ENCODE results near the gene KCNIP2. TPM values are rescaled to one million over a fixed set of nuclear protein-coding genes. Genes with fewer than 3 reads are reported as not detected.

Gene KCNIP2
- polyA plus RNA-seq, 1 of the 3 experiments (the other 2 are of a cell fraction): 1.0 TPM

- DNase-seq: peak; percentile 28
- H3K4me2 ChIP-seq: peak overlapping the region; percentile 91
- H3K4me3 ChIP-seq (ENCODE audit: low read depth in 2 of 2, low read length in 1 of 2): peak overlapping the region; percentile 77 to 96
- H3K9ac ChIP-seq: peak overlapping the region; percentile 74
- no peak overlapping the region for H2AFZ ChIP-seq (ENCODE audit: low read depth)
- peaks cover 12% of the 10 kb centered on the region for H3K79me2 ChIP-seq (ENCODE audit: insufficient read depth)
- no peaks in the 10 kb centered on the region for H3K27me3 ChIP-seq (ENCODE audit: insufficient read depth)
- no peaks in the 10 kb centered on the region for H3K9me2 ChIP-seq
- no peaks in the 10 kb centered on the region for H3K9me3 ChIP-seq
- H3K27ac ChIP-seq (ENCODE audit: low read depth in 2 of 2, low read length in 1 of 2): no peak overlapping the region
- ChIA-PET POLR2A (interaction anchor here (1.7 kb wide), 1 partner anchor 180 kb away, joined by 10 read pairs; no protein-coding TSS in a partner anchor), CTCF (interaction anchor here (0.6 to 11.7 kb wide), 17 partner anchors 10 to 801 kb away, joined by 3 to 297 read pairs (median 8); partner anchors contain the start of genes DPCD and POLL)
- TF ChIP-seq RFX5 (IDR thresholded peaks at IDR 0.05; ENCODE audit: low read length) (no peak), GATA2 (CRISPR knock-in tag; IDR thresholded peaks at IDR 0.05) (no peak), ELF1 (IDR thresholded peaks at IDR 0.05) (no peak), USF2 (IDR thresholded peaks at IDR 0.05; ENCODE audit: borderline replicate concordance, low read depth, low read length) (no peak), FOSL2 (IDR thresholded peaks at IDR 0.05; ENCODE audit: borderline replicate concordance, low read depth) (no peak), NFIC (IDR thresholded peaks at IDR 0.05; ENCODE audit: borderline replicate concordance) (no peak), FOXM1 (IDR thresholded peaks at IDR 0.05; ENCODE audit: low read depth) (no peak), JUND (IDR thresholded peaks at IDR 0.05) (no peak)
- H3F3A ChIP-seq (replicated peaks; ENCODE audit: insufficient read depth): peaks cover 41% of the 10 kb centered on the region
- peaks cover 8 to 23% of the 10 kb centered on the region in 2 experiments; a peak in 3 of 4 replicates for H3K4me1 ChIP-seq (ENCODE audit: control insufficient read depth in 1 of 2, insufficient read depth in 2 of 2, low read depth in 1 of 2, low read length in 1 of 2)
- WGBS (ENCODE audit: low lambda C conversion rate): 63% methylated on average over 11 of the region's 17 CpGs
- peaks cover 29% of the 10 kb centered on the region; the same call in 1 of the 2 replicates for H4K20me1 ChIP-seq (ENCODE audit: insufficient read depth)
- H3K36me3 ChIP-seq (replicated peaks in 1 of 2; ENCODE audit: control insufficient read depth in 1 of 2, insufficient read depth in 2 of 2, low read length in 1 of 2): peaks cover 31 to 33% of the 10 kb centered on the region in 2 experiments
These were observed 61.4 kb downstream of the KCNIP2 start for GRCh38 chr10:101781984-101782810.

- Histone ChIP-seq H3K4me1 (ENCODE audit: control insufficient read depth in 1 of 2, insufficient read depth in 2 of 2, low read depth in 1 of 2, low read length in 1 of 2) (peaks cover 8 to 23% of the 10 kb centered on the region in 2 experiments; a peak in 3 of 4 replicates), H3K9me2 (no peaks in the 10 kb centered on the region), H3K79me2 (ENCODE audit: insufficient read depth) (peaks cover 8% of the 10 kb centered on the region), H3K9me3 (no peaks in the 10 kb centered on the region), H2AFZ (ENCODE audit: low read depth) (no peak overlapping the region), H3K27ac (ENCODE audit: low read depth in 2 of 2, low read length in 1 of 2) (no peak overlapping the region), H3K27me3 (ENCODE audit: insufficient read depth) (no peaks in the 10 kb centered on the region), H3K4me2 (peak overlapping the region; percentile 91), H3K4me3 (ENCODE audit: low read depth in 2 of 2, low read length in 1 of 2) (no peak overlapping the region; a peak in 1 of 4 replicates), H3K36me3 (replicated peaks in 1 of 2; ENCODE audit: control insufficient read depth in 1 of 2, insufficient read depth in 2 of 2, low read length in 1 of 2) (peaks cover 26 to 27% of the 10 kb centered on the region in 2 experiments), H4K20me1 (ENCODE audit: insufficient read depth) (peaks cover 25% of the 10 kb centered on the region; the same call in 1 of the 2 replicates), H3F3A (replicated peaks; ENCODE audit: insufficient read depth) (peaks cover 35% of the 10 kb centered on the region), H3K9ac (no peak overlapping the region)
- DNase-seq: peak; percentile 10
- ChIA-PET POLR2A (interaction anchor here (0.8 to 1.7 kb wide), 3 partner anchors 88 to 179 kb away, joined by 3 to 10 read pairs (median 3); no protein-coding TSS in a partner anchor), CTCF (interaction anchor here (0.5 to 11.7 kb wide), 58 partner anchors 8 to 620 kb away, joined by 3 to 297 read pairs (median 4); partner anchors contain the start of genes DPCD and POLL)
- TF ChIP-seq YY1 (IDR thresholded peaks at IDR 0.05; ENCODE audit: low read depth) (no peak), TEAD4 (IDR thresholded peaks at IDR 0.05; ENCODE audit: borderline replicate concordance, insufficient read depth) (no peak), FOXJ3 (CRISPR knock-in tag; IDR thresholded peaks at IDR 0.05) (no peak), SIN3A (IDR thresholded peaks at IDR 0.05; ENCODE audit: borderline replicate concordance, low read depth, low read length) (no peak), ELF1 (IDR thresholded peaks at IDR 0.05) (no peak), TCF12 (IDR thresholded peaks at IDR 0.05) (no peak), POLR2AphosphoS5 (IDR thresholded peaks at IDR 0.05; ENCODE audit: low read depth, low read length) (no peak), RFX5 (IDR thresholded peaks at IDR 0.05; ENCODE audit: low read length) (no peak), GATA2 (CRISPR knock-in tag; IDR thresholded peaks at IDR 0.05) (no peak), IRF3 (IDR thresholded peaks at IDR 0.05; ENCODE audit: low read depth, low read length) (no peak), CTCF (IDR thresholded peaks at IDR 0.05) (no peak), PBX3 (IDR thresholded peaks at IDR 0.05) (no peak), USF2 (IDR thresholded peaks at IDR 0.05; ENCODE audit: borderline replicate concordance, low read depth, low read length) (no peak), FOSL2 (IDR thresholded peaks at IDR 0.05; ENCODE audit: borderline replicate concordance, low read depth) (no peak), EP300 (IDR thresholded peaks at IDR 0.05; ENCODE audit: borderline replicate concordance in 1 of 2, low read depth in 1 of 2, low read length in 1 of 2) (no peak)
- 87% methylated on average over 7 of the region's 7 CpGs for WGBS (ENCODE audit: low lambda C conversion rate)
These were observed 62.0 kb downstream of the KCNIP2 start for GRCh38 chr10:101781655-101781983.
